Breast epithelium (tissue), 4 donors: ENCODE results near the gene HDAC8. TPM values are rescaled to one million over a fixed set of nuclear protein-coding genes. Genes with fewer than 3 reads are reported as not detected.
"Not testable (repeated sequence)": the region's sequence is repeated elsewhere in the genome, so short reads cannot be mapped to it uniquely, and the experiment has no call there.

Experiments
- DNase-seq, 2 donors: peaks; one replicate each; pipeline ENCODE4 v3.0.0-alpha.2; 2019; ENCODE audit warnings: low spot score in 2 of 2
- H3K27ac ChIP-seq, 2 donors: fragments of 200-600 bp; sonication (generic) in 1 of 2; one replicate each; pipeline ENCODE4 v1.5.1; 2016 to 2019; ENCODE audit warnings: mild to moderate bottlenecking in 1 of 2
- H3K27me3 ChIP-seq, 2 donors: fragments of 200-600 bp; sonication (generic) in 1 of 2; one replicate each; pipeline versions ENCODE4 v1.5.1 to v1.6.0; 2017 to 2019; ENCODE audit warnings: control low read depth in 1 of 2, mild to moderate bottlenecking in 1 of 2
- H3K36me3 ChIP-seq: fragments of 200-600 bp; one replicate; pipeline ENCODE4 v1.5.1; 2019
- H3K4me1 ChIP-seq, 2 donors: fragments of 200-600 bp; sonication (generic); one replicate each; pipeline ENCODE4 v1.5.1; 2016 to 2019; ENCODE audit warnings: control low read depth in 1 of 2
- H3K4me3 ChIP-seq, 3 donors: fragments of 200-600 bp; sonication (generic); 1 replicate in 2 of 3; 2 replicates in 1 of 3; pipeline ENCODE4 v1.5.1; 2016 to 2019; ENCODE audit warnings: mild to moderate bottlenecking in 3 of 3, moderate library complexity in 2 of 3
- H3K9me3 ChIP-seq, 2 donors: fragments of 200-600 bp; sonication (generic) in 1 of 2; one replicate each; pipeline ENCODE4 v1.5.1; 2016 to 2019; ENCODE audit warnings: control low read depth in 1 of 2
- CTCF ChIP-seq, 3 donors: fragments of 450-650 bp; IDR thresholded peaks; one replicate each; pipeline ENCODE4 v1.5.1; 2016 to 2017; ENCODE audit warnings: antibody characterized with exemption in 3 of 3, mild to moderate bottlenecking in 3 of 3, moderate library complexity in 3 of 3
- POLR2A ChIP-seq: fragments of 450-650 bp; IDR thresholded peaks from one replicate; pipeline ENCODE4 v1.6.1; 2016; ENCODE audit warnings: antibody characterized with exemption, mild to moderate bottlenecking, moderate library complexity
- POLR2AphosphoS5 ChIP-seq, 3 donors: sonication (generic); formaldehyde crosslinking; IDR thresholded peaks; one replicate each; pipeline ENCODE4 v1.6.1; 2017; ENCODE audit warnings: antibody characterized with exemption in 3 of 3
- intact Hi-C: fragments of 100-400 bp; cut with DNase I; formaldehyde crosslinking; loops from one replicate; pipeline ENCODE4 v1.15.1; 2023; ENCODE audit warnings: low total_unique reads
- total RNA-seq, 3 donors: library from RNA; depleted of rRNA; stranded (reverse); fragments of >200 nt; gene quantifications; one replicate each; pipeline ENCODE4 v1.1.0, GENCODE V29; 2016

Gene HDAC8
- total RNA-seq, 3 donors from 2014 or later: 29.1 to 62.6 (median 51.5) TPM

GRCh38 chrX:72461288-72461687 is 111.4 kb downstream of the HDAC8 start:
- H3K27ac ChIP-seq: no peak overlapping the region
- no peaks in the 10 kb centered on the region for H3K36me3 ChIP-seq
- H3K4me3 ChIP-seq: no peak overlapping the region
- no peak for DNase-seq
- intact Hi-C loops: no loop called here
- H3K9me3 ChIP-seq: no peaks in the 10 kb centered on the region
- H3K27me3 ChIP-seq: peaks cover 0 to 8% of the 10 kb centered on the region in 2 donors
- H3K4me1 ChIP-seq: no peaks in the 10 kb centered on the region
- TF ChIP-seq POLR2AphosphoS5 (IDR thresholded peaks at IDR 0.05): no peak
- no peak for TF ChIP-seq CTCF (IDR thresholded peaks at IDR 0.05)
- no peak for TF ChIP-seq POLR2A

- Histone ChIP-seq H3K36me3 (no peaks in the 10 kb centered on the region), H3K9me3 (no peaks in the 10 kb centered on the region), H3K4me3 (no peak overlapping the region), H3K27me3 (peaks cover 0 to 8% of the 10 kb centered on the region in 2 donors), H3K27ac (no peak overlapping the region), H3K4me1 (no peaks in the 10 kb centered on the region)
- intact Hi-C loops: no loop called here
- DNase-seq: no peak
- TF ChIP-seq POLR2A (no peak), CTCF (IDR thresholded peaks at IDR 0.05) (no peak)
Measured at GRCh38 chrX:72460715-72461114, 111.9 kb downstream of the HDAC8 start.

GRCh38 chrX:72449034-72449433 is 123.6 kb downstream of the HDAC8 start:
- intact Hi-C loops, H3K4me3 ChIP-seq, H3K27ac ChIP-seq, H3K4me1 ChIP-seq, H3K27me3 ChIP-seq, DNase-seq, H3K36me3 ChIP-seq: not testable (repeated sequence)
- peaks cover 0 to 18% of the 10 kb centered on the region in 2 donors for H3K9me3 ChIP-seq

GRCh38 chrX:72440764-72441163 is 131.9 kb downstream of the HDAC8 start:
- DNase-seq, H3K4me1 ChIP-seq, H3K27ac ChIP-seq, H3K36me3 ChIP-seq, H3K27me3 ChIP-seq, H3K4me3 ChIP-seq, intact Hi-C loops: not testable (repeated sequence)
- H3K9me3 ChIP-seq: peaks cover 7 to 16% of the 10 kb centered on the region in 2 donors

GRCh38 chrX:72436010-72436409 is 136.6 kb downstream of the HDAC8 start:
- Histone ChIP-seq H3K27ac (no peak overlapping the region), H3K9me3 (peaks cover 7 to 20% of the 10 kb centered on the region in 2 donors), H3K27me3 (peaks cover 0 to 29% of the 10 kb centered on the region in 2 donors), H3K4me3 (no peak overlapping the region), H3K4me1 (no peaks in the 10 kb centered on the region), H3K36me3 (no peaks in the 10 kb centered on the region)
- TF ChIP-seq CTCF (IDR thresholded peaks at IDR 0.05) (no peak), POLR2AphosphoS5 (IDR thresholded peaks at IDR 0.05) (no peak), POLR2A (no peak)
- intact Hi-C loops: no loop called here
- DNase-seq: no peak

- no peak overlapping the region for H3K27ac ChIP-seq
- intact Hi-C loops: no loop called here
- H3K4me3 ChIP-seq: no peak overlapping the region
- TF ChIP-seq POLR2A (no peak), POLR2AphosphoS5 (IDR thresholded peaks at IDR 0.05) (no peak), CTCF (IDR thresholded peaks at IDR 0.05) (no peak)
- no peaks in the 10 kb centered on the region for H3K36me3 ChIP-seq
- H3K27me3 ChIP-seq: peaks cover 0 to 31% of the 10 kb centered on the region in 2 donors
- H3K9me3 ChIP-seq: peaks cover 0 to 1% of the 10 kb centered on the region in 2 donors
- no peaks in the 10 kb centered on the region for H3K4me1 ChIP-seq
- DNase-seq: no peak
Measured at GRCh38 chrX:72430405-72430968, 142.2 kb downstream of the HDAC8 start.
